GM12874 (cell line): Measurements from ENCODE around the gene BARD1.

Source experiments
- CTCF ChIP-seq: IDR thresholded peaks from 2 replicates; pipeline ENCODE4 v1.5.1; 2011; ENCODE audit warnings: low read depth, mild to moderate bottlenecking, control low read depth, low read length, moderate library complexity; ENCODE audit not compliant: insufficient read depth

BARD1 gene

GRCh38 chr2:214765180-214765579 lies 44.3 kb downstream of the BARD1 start:
- TF ChIP-seq CTCF = no peak

GRCh38 chr2:214753455-214753854 lies 56.0 kb downstream of the BARD1 start:
- TF ChIP-seq CTCF = no peak

GRCh38 chr2:214750529-214750928 lies 59.0 kb downstream of the BARD1 start:
- no peak for TF ChIP-seq CTCF

GRCh38 chr2:214747992-214748391 lies 61.5 kb downstream of the BARD1 start:
- no peak for TF ChIP-seq CTCF

GRCh38 chr2:214742119-214742518 lies 67.4 kb downstream of the BARD1 start:
- TF ChIP-seq CTCF = no peak

- TF ChIP-seq CTCF = no peak
Measured at GRCh38 chr2:214740867-214741395, 68.6 kb downstream of the BARD1 start.

- TF ChIP-seq CTCF = no peak
Measured at GRCh38 chr2:214737188-214737587, 72.3 kb downstream of the BARD1 start.

- no peak for TF ChIP-seq CTCF
Measured at GRCh38 chr2:214730800-214731407, 78.6 kb downstream of the BARD1 start.
